Measurements from ENCODE around the gene JPH3.

JPH3 gene

DNA sequence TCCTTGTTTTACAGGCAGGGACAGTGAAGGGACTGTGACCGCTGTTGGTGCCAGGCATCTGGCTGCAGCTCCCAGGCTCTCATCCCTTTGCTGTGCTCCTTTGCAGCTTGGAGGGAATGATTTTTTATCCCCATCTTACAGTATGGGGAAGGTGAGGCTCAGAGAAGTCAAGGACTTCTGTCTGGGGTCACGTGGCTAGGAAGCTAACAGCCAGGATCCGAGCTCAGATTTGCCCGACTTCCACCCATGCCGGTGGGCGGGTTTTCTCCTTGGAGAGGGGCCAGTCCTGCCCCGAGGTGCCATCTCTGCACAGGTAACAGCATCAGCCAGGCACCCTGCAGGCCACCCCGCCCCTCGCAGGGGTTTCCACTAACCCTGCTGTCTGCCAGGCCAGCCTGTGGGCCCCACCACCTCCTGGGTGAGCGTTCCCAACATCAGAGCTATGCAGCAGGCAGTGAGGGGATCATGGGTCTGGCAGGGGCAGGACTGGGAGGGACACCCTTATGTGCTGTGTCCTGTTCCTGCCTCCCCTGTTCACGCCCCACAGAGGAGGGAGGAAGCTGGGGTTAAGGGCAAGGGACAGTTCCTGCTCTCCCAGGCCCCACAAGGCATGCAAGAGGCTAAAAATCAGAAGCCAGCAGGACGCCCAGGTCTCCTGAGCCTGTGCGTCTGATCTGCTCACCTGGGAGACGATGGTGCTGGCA lies 25.4 kb downstream of the JPH3 start:
- DNase-seq, result no peak

DNA sequence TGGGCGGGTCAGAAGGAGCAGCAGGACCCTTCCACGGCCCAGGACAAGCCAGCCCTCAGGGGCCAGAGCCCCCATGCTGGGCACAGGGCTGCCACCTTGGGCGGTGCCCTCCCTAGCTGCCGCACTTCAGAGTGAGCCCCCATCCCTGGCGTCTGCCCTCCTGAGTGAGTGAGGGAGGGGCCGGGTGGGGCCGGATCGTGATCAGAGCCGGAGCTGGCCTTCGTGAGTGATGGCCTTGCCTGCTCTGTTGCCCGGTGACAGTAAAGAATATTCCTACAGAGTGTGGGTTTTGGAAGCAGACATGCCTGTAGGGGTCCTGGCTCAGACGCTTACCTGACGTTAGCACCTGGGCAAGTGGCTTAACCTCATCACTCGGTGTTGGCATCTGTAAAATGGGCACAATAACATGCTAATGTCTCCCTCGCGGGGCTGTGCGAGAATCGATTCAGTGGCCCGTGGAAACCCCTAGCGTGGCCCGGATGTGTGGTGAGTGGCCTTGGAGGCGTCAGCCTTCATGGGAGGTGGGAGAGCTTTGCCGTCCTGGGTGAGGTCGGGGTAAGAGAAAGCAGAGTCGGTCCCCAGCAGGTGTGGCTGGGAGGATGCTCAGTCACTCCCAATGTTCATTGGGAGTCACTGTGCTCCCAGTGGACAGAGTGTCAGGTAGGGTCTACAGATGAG lies 26.1 kb downstream of the JPH3 start:
- DNase-seq, result no peak

DNA sequence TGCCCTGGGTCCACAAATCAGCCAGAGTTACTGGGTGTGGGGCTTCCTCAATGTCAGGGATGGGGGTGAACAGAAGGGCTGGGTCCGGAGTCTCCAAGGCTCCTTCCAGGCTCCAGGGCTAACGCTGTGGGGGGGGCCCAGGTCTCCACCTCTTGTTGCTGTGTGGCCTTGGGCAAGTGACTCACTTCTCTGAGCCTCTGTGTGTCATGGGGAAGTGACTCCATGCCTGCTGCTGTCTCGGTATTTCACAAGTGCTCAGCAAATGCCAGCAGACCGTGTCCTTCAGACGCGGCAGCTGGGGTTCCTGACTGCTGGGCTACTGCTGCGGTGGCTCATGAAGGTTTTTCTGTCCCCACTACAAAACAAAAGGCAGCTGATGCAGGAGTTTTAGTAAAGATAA lies 26.6 kb downstream of the JPH3 start:
- no peak for DNase-seq

DNA sequence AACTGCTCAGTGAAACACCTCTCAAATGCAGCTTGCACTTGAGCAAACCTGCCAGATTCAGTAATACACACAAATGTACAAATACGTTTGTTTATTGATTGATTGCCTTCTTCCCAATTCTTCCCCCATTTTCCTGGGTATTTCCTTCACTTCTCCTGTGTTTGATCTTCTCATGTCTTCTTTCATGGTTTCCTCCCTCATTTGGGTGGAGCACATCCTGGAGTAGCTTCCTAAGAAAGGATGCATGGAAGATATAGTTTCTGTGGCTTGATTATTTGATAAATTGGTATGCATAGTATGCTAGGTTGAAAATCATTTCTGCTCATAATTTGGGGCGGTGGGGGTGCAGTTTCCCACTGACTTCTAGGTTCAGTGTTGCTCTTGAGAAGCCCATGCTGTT lies 28.8 kb downstream of the JPH3 start:
- DNase-seq, result no peak

DNA sequence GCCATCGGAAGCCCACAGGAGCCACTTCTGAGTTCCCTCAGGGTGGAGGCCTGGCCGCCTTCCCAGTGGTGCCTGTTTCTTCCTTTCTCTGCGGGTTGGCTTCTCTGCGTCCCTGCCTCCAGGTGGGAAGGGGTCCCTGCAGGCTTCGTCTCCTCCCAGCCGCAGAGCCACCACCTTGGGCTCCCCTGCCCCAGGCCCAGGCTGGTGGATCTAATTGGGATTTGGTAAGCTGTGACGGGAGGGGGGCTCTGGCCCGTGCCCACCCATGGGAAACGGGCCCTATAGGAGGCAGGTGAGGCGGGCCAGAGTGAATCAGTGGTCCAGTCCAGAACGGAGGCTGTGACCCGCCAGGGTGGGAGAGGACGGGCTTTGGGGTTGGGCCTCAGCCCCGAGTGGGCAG lies 32.1 kb downstream of the JPH3 start:
- no peak for DNase-seq

DNA sequence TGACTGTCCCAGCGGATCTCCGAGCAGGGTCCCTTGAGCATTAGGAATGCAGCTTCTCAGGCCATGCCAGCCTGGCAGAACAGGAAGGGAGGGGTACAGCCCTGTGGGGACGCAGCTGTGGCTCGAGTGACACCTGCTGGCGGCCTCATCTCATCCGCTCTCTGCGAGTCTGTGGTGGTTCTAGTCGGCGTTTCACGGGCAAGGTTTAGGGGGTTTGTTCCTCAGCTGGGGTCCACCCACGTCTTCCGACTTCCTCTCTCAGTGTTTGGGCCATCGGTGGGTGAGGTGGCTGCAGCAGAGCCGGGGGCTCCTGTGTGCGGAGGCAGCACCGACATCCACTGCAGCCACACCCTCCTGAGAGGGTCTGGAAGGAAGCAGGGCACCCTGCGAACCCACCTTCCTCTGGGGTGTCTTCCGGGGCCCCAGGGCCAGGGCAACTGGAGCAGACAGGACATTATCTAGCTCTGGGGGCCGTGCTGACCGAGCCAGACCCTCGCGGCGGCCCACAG lies 33.3 kb downstream of the JPH3 start:
- DNase-seq, result peak in 1 of 2 experiments; percentile 36

DNA sequence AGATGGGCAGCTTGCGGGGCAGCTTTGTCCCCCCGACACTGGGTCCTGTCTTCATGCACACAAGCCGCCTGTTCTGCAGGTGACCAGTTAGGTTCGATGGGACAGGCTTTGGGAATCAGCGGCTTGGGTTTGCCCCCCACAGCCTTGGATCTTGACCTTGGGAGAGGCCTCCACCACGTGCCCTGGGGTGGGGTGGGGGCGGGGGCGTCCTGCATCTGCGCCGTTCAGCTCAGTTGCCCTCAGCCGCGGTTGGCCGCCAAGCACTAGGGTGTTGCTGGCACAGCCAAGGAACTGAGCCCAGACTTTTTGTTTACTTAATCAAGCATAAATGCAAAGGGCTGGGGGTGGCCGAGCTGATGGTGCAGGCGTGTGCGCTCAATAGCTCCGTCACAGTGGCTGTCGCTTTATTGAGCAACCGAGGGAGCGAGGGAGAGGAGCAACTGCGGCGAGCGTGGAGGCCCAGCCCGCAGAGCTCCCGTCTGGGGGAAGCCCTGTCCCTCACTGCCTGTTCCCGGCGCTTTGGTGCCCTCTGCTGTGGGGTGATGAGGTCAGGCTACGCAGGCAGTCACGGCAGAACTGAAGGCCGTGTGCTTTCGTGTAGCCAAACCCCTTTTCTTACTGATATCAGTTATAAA lies 33.9 kb downstream of the JPH3 start:
- DNase-seq, result peak in 1 of 2 experiments; percentile 43

DNA sequence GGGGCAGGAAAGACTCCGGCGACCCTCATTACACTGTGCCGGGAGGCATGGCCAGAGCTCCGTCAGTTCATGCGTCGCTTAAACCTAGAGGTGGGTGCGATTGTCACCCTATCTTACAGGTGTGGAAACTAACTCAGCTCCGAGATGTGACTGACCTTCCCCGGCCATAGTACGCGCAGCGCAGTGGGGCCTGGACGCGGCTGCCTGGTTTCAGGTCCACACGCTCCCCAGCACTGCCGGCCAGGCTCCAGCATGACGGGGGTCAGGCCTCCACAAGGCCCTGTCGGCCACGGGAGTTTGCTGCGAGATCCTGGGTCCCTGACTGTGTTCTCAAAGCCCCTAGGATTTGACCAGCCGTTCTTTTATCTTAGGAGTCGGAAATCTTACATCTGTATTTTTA lies 34.4 kb downstream of the JPH3 start:
- no peak for DNase-seq

DNA sequence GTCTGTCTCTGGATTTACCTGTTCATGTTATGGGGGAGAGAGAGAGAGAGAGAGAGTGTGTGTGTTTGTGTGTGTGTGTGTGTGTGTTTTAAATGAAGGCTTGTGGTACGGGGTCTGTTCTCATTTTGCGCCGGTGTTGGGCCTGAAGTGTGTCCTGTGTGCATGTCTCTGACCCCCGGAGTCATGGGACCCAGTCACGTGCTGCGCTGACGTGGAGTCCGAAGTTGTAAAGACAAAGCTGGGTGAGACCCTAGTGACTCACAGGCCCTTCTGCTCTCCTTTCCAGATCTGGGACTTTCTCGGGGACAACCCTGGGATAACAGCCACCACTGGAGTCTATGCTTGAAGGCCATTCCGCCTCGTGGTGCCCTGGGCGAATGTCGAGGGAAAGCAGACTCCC lies 35.0 kb downstream of the JPH3 start:
- DNase-seq, result no peak

DNA sequence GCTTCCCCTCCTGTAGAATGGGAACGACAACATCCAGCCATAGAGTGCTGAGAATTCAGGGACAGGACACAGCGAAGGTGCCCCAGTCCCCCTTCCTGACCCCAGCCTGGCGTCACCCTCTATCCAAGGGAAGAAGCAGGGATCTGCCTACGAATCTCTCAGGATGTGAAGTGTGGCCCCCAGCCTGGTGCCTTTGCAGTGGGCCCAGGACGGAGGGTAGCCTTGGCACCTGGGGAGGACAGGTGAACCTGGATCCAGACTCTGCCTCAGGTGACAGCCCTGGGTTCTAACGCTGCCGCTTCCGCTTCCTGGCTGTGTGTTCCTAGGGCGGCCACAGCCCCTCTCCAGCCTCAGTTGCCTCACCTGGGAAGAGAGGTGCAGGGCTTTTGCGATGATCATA lies 36.4 kb downstream of the JPH3 start:
- no peak for DNase-seq

DNA sequence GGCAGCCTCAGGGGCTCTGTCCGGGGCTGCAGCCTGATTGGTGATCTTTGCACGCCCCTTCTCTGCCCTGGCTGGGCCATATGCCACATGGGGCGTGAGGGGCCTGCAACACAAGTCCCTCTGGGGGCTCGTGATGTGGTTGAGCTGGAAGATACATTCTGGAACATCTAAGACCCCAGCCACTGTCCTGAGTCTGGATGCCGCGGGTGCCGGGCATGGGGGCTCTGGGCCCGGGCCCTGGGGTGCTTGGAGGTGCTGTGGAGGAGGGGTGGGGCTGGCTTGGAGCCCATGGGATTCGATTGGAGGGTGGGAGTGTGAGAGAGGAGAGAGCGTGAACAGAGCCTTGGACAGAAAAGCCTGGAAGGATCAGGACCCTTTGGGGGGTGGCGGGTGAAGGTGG lies 39.4 kb downstream of the JPH3 start:
- DNase-seq, result no peak

DNA sequence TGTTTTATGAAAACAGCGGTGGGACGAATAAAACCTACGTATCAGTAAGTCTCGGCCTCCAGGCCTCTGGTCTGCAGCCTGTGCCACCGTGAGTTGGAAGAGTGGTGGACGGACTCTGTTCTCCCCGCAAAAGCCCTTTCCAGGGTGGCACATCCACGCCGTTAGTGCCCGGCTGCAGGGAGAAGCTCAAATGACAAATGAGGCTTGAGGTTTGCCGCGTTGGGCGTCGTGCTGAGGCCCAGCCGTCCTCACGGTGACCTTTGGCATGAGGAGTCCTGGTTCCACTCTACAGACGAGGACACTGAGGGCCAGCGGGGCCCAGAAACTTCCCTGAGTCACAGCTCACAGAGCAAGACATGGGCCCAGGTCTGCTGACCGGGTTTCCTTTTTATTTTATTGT lies 40.2 kb downstream of the JPH3 start:
- DNase-seq, result no peak

DNA sequence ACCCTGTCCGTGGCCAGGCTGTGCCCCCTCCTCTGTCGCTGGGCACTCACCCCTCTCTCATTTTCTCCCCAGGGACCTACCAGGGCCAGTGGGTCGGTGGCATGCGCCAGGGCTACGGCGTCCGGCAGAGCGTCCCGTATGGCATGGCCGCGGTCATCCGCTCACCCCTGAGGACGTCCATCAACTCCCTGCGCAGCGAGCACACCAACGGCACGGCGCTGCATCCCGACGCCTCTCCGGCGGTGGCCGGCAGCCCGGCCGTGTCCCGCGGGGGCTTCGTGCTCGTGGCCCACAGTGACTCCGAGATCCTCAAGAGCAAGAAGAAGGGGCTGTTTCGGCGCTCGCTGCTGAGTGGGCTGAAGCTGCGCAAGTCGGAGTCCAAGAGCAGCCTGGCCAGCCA lies 41.9 kb downstream of the JPH3 start:
- DNase-seq, result no peak

DNA sequence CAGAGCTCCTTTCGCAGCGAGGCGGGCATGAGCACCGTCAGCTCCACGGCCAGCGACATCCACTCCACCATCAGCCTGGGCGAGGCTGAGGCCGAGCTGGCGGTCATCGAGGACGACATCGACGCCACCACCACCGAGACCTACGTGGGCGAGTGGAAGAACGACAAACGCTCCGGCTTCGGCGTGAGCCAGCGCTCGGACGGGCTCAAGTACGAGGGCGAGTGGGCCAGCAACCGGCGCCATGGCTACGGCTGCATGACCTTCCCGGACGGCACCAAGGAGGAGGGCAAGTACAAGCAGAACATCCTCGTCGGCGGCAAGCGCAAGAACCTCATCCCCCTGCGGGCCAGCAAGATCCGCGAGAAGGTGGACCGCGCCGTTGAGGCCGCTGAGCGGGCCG lies 42.3 kb downstream of the JPH3 start:
- DNase-seq, result no peak

DNA sequence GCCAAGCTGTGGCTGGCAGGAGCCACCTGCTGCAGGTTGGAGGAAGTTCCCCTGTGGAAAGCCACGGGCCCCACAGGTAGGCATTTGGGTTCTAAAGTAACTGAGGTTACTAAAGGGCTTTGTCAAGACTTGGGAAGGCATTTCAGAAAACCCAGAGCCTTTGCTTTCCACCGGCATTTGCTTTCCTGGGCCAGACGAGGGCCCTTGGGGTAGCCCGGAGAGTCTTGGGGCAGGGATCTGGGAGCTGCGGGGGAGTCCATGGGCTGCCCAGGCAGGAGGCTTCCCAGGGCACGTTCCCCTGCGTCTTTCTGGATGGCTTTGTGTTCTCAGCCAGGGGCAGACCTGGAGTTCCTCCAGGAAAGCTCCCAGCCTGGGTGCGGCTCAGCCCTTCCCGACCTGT lies 43.5 kb downstream of the JPH3 start:
- DNase-seq, result no peak

DNA sequence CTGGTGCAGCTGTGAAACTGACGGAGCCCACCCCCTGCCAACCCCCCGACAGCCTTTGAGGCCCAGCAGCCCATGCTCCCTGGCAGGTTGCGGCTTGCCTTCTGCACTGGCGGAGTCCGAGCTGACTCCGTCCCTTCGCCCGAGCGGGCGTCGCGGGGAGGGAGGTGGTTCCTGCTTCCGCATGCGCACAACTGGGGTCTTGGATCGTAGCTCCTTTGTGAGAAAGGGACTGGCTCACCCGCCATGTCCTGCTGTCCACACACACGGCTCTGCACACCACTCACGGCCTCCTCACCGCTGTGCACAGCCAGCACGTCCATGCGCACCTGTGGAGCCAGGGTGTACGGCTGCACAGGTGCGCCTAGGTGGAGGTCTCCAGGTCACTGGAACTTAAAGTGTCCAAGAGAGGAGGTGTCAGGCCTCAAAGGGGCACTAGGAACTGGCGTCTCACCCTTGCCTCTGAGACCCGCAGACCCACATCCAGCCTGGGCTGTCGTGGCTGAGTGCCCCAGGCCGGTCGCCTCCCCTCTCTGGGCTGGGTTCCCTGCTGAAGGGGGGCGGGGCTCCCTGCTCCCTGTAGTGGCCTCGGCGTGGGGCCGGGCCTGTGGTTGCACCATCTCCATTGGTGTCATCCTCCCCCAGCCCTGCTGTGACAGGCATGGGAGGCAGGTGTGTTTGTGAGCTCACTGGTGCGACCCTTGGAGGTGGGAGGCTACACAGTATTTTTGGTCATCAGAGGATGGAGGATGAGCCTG lies 45.3 kb downstream of the JPH3 start:
- no peak for DNase-seq

DNA sequence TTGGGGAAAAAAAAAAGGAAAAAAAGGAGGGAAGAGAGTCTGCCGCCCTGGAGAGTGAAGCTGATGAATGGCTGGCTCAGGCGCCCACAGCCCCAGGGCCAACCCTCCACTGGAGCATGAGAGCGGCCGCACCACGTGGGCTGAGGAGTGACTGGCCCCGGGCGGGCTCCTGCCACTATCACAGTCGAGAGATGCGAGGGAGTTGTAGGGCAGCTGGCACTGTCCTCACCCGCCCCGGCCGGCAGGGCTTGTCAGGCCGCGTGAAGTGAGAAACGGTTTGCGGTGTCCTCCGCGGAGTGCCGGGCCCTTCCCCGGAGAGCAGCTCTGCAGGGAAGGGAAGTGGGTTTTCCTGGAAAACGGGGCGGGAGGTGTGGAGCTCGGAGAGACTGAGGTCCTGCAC lies 45.9 kb downstream of the JPH3 start:
- DNase-seq, result no peak

DNA sequence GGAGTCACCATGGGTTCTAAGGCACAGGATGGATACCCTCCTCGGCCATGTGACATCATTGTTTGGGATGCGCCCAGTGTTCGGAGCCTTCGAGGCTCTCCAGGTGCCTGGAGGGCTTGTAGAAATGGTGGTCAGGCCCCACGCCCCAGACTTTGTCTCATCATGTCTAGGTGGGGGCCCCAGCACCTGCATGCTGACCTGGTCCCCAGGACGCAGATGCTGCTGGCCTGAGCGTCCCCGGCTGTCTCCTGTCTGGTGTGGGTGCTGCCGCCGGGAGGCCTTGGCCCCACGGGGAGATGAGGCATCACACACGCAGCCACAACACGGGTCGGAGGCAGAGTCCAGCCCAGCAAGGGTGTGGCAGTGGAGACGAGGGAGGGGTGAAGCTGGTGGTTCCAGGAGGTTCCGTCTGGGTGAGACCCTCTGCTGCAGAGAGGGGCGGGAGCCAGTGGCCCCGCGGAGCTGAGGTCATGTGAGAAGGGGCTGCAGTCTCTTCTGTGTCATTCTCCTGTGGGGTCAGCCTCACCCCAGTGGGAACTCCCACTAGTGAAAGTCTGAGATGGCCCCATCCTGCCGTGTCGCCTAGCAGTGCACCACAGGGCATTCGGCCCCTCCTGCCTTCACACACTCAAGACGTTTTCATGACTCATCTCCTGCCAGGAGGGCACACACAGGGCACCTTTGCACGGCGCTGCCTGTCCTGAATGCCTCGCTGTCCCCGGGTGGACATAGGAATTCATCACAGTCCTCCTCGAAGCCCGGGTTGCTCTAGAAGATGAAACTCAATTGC lies 46.6 kb downstream of the JPH3 start:
- no peak for DNase-seq

DNA sequence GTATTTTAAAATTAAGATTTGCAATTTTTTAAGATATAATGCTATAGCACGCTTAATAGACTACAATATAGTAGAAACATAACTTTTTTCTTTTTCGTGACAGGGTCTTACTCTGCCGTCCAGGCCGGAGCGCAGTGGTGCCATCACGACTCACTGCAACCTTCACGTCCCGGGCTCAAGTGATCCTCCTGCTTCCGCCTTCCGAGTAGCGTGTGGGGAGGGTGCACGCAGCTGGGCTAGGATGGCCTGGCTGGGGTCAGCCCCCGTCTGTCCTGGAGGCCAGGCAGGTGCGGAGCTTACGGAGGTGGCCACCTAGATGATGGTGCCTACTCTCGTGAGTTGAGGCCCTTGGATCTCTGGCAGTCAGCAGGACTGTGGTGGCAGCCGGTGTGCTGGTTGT lies 50.1 kb downstream of the JPH3 start:
- no peak for DNase-seq

DNA sequence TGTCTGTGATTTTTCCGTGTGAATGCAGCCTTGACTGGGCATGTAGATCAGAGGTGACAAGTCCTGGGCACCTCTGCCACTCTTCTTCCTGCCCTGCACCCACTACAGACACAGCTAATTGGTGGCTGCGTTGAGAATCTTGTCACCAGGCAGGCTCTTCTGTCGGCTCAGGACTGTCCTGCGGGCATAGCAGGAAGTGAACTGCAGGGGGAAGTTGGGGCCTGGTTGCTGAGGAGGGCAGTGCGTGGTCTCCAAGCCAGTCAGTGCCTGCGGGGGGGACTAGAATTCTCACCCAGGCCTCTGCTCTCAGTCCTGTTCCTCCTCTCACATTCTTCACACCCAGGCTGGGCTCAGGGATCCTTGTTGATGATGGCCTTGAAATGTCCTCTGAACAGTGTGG lies 50.5 kb downstream of the JPH3 start:
- no peak for DNase-seq

DNA sequence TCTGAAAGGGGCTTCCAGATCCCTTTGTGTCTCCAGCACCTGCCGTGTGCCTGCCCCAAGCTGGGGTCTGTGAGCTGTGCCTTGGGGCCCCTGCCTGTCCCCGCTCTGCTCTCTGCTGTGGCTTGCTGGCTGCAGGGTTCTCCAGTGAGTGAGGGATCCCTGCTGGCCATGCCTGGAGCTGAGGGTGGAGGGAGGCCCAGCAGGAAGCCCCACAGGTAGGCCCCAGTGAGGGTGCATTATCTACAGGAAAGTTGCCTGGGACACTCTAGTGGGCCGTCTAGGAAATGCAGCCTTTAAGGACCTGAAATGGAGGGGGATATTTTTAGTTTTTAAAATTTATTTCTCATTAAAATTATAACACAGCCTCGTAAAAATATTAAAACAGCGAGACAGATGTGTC lies 50.9 kb downstream of the JPH3 start:
- DNase-seq, result no peak

DNA sequence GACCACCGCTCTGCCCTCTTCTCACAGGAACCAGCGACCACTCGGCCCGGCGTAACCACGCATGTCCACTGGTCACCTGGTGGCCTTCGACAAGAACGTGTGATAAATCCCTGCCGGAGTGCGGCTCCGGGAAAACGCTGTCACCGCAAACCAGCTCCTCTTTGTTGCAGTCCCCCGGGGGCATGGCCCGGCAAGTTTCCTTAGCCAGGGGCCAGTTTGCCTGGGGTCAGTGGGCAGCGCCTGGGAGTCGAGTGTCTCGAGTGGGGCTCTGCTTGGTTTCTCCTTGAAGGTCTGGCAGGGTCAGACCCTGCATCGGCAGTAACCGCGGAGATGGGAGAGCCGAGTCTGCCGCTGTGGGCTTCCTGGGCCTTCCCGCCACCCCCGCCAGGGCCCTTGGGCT lies 52.5 kb downstream of the JPH3 start:
- DNase-seq, result no peak

DNA sequence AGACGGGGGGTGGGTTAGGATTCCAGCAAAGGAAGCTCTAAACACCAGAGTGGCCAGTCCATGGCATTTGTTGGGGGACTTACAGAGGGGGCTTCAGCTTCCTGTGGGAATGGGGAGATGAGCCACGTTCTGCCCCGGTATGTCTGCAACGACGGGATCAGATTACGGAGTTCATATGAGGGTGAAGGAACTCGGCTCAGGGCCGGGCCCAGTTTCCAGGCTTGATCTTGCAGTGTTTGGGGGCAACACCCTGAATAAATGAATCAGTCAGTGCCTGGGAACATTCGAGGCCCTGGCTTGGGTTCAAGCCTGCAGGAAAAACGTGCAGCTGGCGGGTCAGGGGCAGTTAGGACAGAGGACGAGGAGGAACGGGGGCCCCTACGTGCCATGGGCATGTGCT lies 54.0 kb downstream of the JPH3 start:
- no peak for DNase-seq

Measured in NCI-H446 (cell line).